Measurements from ENCODE around the gene KRTAP4-7. TPM values are rescaled to one million over a fixed set of nuclear protein-coding genes. Genes with fewer than 3 reads are reported as not detected.
"Not testable (repeated sequence)": the region's sequence is repeated elsewhere in the genome, so short reads cannot be mapped to it uniquely, and the experiment has no call there.

Gene KRTAP4-7
- polyA plus RNA-seq, 2 donors = not detected

DNA sequence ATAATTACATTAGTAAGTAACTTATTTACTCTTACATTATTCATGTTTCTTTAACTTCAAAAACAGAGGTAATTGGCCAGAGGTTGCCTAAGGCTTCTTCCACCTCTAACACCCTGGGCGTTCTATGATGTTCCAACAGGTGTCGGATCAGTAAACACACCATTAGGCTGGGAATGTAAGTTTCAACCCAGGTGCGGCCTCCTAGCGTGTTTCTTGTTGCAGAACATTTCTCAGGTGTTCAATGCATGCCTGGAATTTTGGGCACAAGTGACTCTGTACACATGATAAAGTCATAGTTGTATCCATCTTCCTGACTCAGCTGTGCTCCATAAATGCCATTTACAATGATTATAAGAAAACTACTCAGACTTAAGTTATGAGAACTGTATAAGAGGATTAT, 29.9 kb upstream of the KRTAP4-7 start:
- H3K27ac ChIP-seq (ENCODE audit: low read depth in 2 of 2, low read length in 1 of 2) = no peak overlapping the region
- no peaks in the 10 kb centered on the region for H3K9me3 ChIP-seq (ENCODE audit: control insufficient read depth in 2 of 2, insufficient read depth in 1 of 2, low read depth in 1 of 2, low read length in 1 of 2)
- 78 to 85% methylated on average over 4 of the region's 4 CpGs for WGBS, 2 donors
- no peaks in the 10 kb centered on the region for H3K36me3 ChIP-seq (ENCODE audit: control insufficient read depth in 2 of 2, insufficient read depth in 2 of 2, low read length in 1 of 2)
- no peaks in the 10 kb centered on the region for H3K4me1 ChIP-seq (ENCODE audit: control insufficient read depth in 2 of 2, insufficient read depth in 2 of 2, low read length in 1 of 2)
- no peaks in the 10 kb centered on the region for H3K27me3 ChIP-seq (ENCODE audit: control insufficient read depth in 1 of 2, insufficient read depth in 2 of 2, low read length in 2 of 2)
- H3K4me3 ChIP-seq (ENCODE audit: low read depth in 1 of 2, low read length in 2 of 2) = no peak overlapping the region

DNA sequence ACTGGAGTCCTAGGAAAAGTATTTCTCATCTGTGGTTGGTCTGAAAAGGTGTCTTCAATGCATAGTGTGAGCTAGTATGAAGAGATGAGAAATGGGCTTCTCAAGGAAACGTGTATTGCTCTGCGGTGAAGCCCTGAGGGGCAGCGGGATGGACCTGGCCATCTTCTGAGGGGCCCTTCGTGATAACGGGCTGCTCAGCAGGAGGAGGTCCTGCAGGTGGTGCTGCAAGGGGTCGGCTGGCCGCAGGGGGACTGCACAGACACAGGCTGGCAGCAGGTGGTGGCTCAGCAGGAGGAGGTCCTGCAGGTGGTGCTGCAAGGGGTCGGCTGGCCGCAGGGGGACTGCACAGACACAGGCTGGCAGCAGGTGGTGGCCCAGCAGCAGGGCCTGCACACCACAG, 29.4 kb upstream of the KRTAP4-7 start:
- not testable (repeated sequence) for H3K36me3 ChIP-seq (ENCODE audit: control insufficient read depth in 2 of 2, insufficient read depth in 2 of 2, low read length in 1 of 2); H3K4me3 ChIP-seq (ENCODE audit: low read depth in 1 of 2, low read length in 2 of 2); H3K9me3 ChIP-seq (ENCODE audit: control insufficient read depth in 2 of 2, insufficient read depth in 1 of 2, low read depth in 1 of 2, low read length in 1 of 2); H3K27me3 ChIP-seq (ENCODE audit: control insufficient read depth in 1 of 2, insufficient read depth in 2 of 2, low read length in 2 of 2); H3K4me1 ChIP-seq (ENCODE audit: control insufficient read depth in 2 of 2, insufficient read depth in 2 of 2, low read length in 1 of 2); H3K27ac ChIP-seq (ENCODE audit: low read depth in 2 of 2, low read length in 1 of 2)
- 65 to 82% methylated on average over 7 to 9 of the region's 9 CpGs for WGBS, 2 donors

DNA sequence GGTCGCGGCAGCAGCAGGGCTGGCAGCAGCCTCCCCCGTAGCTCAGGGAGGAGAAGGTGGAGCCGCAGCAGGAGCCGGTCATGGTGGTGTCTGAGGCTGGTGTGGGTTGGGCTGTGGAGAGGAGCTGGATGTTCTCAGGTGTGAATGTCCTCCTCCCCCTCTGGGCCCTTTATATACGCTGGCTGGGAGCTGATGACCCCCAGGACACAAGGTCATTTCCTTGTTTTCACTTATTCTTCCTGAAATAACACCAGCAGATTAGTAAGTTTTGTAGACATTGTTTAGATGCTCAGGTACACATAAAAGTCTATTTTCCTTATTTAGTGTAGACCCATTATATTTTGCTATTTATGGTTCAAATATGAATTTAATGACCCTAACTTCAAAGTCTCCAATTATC, 28.8 kb upstream of the KRTAP4-7 start, which contains the start of gene KRTAP2-2:
KRTAP2-2 (minus strand) TSS at position 101 of the 400 bp plus-strand sequence; CDS start at position 82, 19 bp downstream.
- not testable (repeated sequence) for H3K9me3 ChIP-seq (ENCODE audit: control insufficient read depth in 2 of 2, insufficient read depth in 1 of 2, low read depth in 1 of 2, low read length in 1 of 2); H3K27ac ChIP-seq (ENCODE audit: low read depth in 2 of 2, low read length in 1 of 2); H3K4me3 ChIP-seq (ENCODE audit: low read depth in 1 of 2, low read length in 2 of 2); H3K4me1 ChIP-seq (ENCODE audit: control insufficient read depth in 2 of 2, insufficient read depth in 2 of 2, low read length in 1 of 2); H3K27me3 ChIP-seq (ENCODE audit: control insufficient read depth in 1 of 2, insufficient read depth in 2 of 2, low read length in 2 of 2); H3K36me3 ChIP-seq (ENCODE audit: control insufficient read depth in 2 of 2, insufficient read depth in 2 of 2, low read length in 1 of 2)
- 55 to 71% methylated on average over 1 of the region's 6 CpGs for WGBS, 2 donors

DNA sequence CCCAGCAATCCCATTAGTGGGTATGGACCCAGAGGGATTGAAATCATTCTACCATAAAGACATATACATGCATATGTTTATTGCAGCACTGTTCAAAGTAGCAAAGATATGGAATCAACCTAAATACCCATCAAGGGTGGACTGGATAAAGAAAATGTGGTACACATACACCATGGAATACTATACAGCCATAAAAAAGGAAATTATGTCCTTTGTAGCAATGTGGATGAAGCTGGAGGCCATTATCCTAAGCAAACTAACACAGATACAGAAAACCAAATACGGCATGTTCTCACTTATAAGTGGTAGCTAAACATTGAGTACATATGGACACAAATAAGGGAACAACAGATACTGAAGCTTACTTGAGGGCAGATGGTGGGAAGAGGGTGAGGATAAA, 26.4 kb upstream of the KRTAP4-7 start:
- H3K27me3 ChIP-seq (ENCODE audit: control insufficient read depth in 1 of 2, insufficient read depth in 2 of 2, low read length in 2 of 2) = no peaks in the 10 kb centered on the region
- H3K4me1 ChIP-seq (ENCODE audit: control insufficient read depth in 2 of 2, insufficient read depth in 2 of 2, low read length in 1 of 2) = no peaks in the 10 kb centered on the region
- H3K9me3 ChIP-seq (ENCODE audit: control insufficient read depth in 2 of 2, insufficient read depth in 1 of 2, low read depth in 1 of 2, low read length in 1 of 2) = no peaks in the 10 kb centered on the region
- no peak overlapping the region for H3K4me3 ChIP-seq (ENCODE audit: low read depth in 1 of 2, low read length in 2 of 2)
- H3K27ac ChIP-seq (ENCODE audit: low read depth in 2 of 2, low read length in 1 of 2) = no peak overlapping the region
- no peaks in the 10 kb centered on the region for H3K36me3 ChIP-seq (ENCODE audit: control insufficient read depth in 2 of 2, insufficient read depth in 2 of 2, low read length in 1 of 2)
- WGBS, 2 donors = 97% methylated on average over 1 of the region's 1 CpG

DNA sequence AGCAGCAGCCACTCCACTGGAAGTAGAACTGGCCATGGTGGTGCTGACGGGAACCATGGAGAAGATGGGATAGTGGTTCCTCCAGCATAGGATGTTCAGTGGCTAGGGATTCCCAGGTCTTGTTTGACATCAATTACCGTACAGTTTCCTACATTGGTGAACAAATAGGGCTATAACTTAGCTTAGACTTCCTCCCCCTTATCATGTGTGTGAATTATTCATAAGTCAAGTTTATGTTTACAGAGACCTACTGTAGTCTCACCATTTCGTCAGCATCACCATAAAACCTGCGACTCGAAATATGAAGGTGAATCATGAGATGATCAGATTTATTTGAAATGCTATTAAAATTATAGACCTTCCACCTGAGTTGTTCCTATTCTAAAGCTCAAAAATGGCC, 25.2 kb upstream of the KRTAP4-7 start:
- H3K4me1 ChIP-seq (ENCODE audit: control insufficient read depth in 2 of 2, insufficient read depth in 2 of 2, low read length in 1 of 2) = no peaks in the 10 kb centered on the region
- WGBS, 2 donors = 87 to 93% methylated on average over 5 of the region's 5 CpGs
- H3K9me3 ChIP-seq (ENCODE audit: control insufficient read depth in 2 of 2, insufficient read depth in 1 of 2, low read depth in 1 of 2, low read length in 1 of 2) = no peaks in the 10 kb centered on the region
- no peaks in the 10 kb centered on the region for H3K27me3 ChIP-seq (ENCODE audit: control insufficient read depth in 1 of 2, insufficient read depth in 2 of 2, low read length in 2 of 2)
- no peak overlapping the region for H3K27ac ChIP-seq (ENCODE audit: low read depth in 2 of 2, low read length in 1 of 2)
- H3K36me3 ChIP-seq (ENCODE audit: control insufficient read depth in 2 of 2, insufficient read depth in 2 of 2, low read length in 1 of 2) = no peaks in the 10 kb centered on the region
- no peak overlapping the region for H3K4me3 ChIP-seq (ENCODE audit: low read depth in 1 of 2, low read length in 2 of 2)

DNA sequence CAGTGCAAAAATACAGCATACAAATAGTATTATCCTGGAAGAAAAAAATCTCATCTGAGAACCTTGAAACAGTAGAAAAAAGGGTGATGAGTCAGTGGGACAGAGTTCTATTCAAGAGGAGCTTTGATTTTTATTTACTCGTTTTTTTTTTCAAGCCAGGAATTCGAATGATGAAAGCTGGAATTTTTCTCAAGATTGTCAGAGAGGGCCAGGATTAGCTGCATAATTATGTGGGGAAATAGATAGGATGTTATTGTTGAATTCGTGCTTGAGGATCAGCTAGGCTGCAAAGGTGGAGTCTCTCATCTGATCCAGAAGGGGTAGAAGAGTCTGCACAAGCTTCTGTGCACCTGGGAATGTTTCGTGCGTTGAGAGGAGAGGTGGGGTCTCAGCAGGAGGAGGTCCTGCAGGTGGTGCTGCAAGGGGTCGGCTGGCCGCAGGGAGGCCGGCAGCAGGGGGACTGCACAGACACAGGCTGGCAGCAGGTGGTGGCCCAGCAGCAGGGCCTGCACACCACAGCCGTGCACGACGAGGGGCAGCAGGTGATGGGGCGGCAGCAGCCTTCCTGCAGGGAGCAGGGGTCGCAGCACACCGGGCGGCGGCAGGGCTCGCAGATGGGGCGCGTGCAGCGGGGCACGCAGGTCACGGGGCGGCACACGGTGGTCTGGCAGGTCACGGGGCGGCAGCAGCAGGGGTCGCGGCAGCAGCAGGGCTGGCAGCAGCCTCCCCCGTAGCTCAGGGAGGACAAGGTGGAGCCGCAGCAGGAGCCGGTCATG, 24.5 kb upstream of the KRTAP4-7 start:
- not testable (repeated sequence) for H3K27ac ChIP-seq (ENCODE audit: low read depth in 2 of 2, low read length in 1 of 2); H3K36me3 ChIP-seq (ENCODE audit: control insufficient read depth in 2 of 2, insufficient read depth in 2 of 2, low read length in 1 of 2); H3K27me3 ChIP-seq (ENCODE audit: control insufficient read depth in 1 of 2, insufficient read depth in 2 of 2, low read length in 2 of 2); H3K9me3 ChIP-seq (ENCODE audit: control insufficient read depth in 2 of 2, insufficient read depth in 1 of 2, low read depth in 1 of 2, low read length in 1 of 2); H3K4me3 ChIP-seq (ENCODE audit: low read depth in 1 of 2, low read length in 2 of 2); H3K4me1 ChIP-seq (ENCODE audit: control insufficient read depth in 2 of 2, insufficient read depth in 2 of 2, low read length in 1 of 2)
- 47 to 50% methylated on average over 11 to 13 of the region's 31 CpGs for WGBS, 2 donors

DNA sequence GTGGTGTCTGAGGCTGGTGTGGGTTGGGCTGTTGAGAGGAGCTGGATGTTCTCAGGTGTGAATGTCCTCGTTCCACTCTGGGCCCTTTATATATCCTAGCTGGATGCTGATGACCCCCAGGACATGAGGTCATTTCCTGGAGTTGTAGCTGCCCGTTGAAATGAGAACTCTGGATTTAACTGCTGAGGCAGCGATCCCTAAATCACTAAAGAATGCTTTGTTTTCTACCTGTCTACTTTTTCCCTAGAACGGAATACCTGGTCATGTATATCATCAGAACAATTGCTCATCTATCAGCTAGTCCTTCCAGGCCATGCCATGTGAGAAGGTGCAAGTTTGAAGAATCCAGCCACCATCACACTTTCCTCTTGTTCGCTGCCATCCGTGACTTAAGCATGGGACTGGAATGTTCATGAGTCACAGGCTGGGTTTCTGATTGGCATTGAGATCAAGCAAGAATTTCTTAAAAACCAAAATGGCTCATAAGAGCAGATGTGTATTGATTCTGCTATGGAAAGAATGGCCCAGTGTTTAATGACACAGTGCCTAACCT, 23.8 kb upstream of the KRTAP4-7 start, which contains the start of gene KRTAP2-3:
KRTAP2-3 (minus strand) TSS at position 63 of the 553 bp plus-strand sequence. CDS start 64 bp downstream, outside the sequence.
- WGBS, 2 donors = 62 to 76% methylated on average over 6 of the region's 6 CpGs
- H3K9me3 ChIP-seq (ENCODE audit: control insufficient read depth in 2 of 2, insufficient read depth in 1 of 2, low read depth in 1 of 2, low read length in 1 of 2) = no peaks in the 10 kb centered on the region
- no peaks in the 10 kb centered on the region for H3K36me3 ChIP-seq (ENCODE audit: control insufficient read depth in 2 of 2, insufficient read depth in 2 of 2, low read length in 1 of 2)
- no peak within 1 kb of the TSS for H3K4me3 ChIP-seq (ENCODE audit: low read depth in 1 of 2, low read length in 2 of 2)
- H3K4me1 ChIP-seq (ENCODE audit: control insufficient read depth in 2 of 2, insufficient read depth in 2 of 2, low read length in 1 of 2) = no peaks in the 10 kb centered on the region
- H3K27me3 ChIP-seq (ENCODE audit: control insufficient read depth in 1 of 2, insufficient read depth in 2 of 2, low read length in 2 of 2) = no peaks in the 10 kb centered on the region
- no peak within 1 kb of the TSS for H3K27ac ChIP-seq (ENCODE audit: low read depth in 2 of 2, low read length in 1 of 2)

DNA sequence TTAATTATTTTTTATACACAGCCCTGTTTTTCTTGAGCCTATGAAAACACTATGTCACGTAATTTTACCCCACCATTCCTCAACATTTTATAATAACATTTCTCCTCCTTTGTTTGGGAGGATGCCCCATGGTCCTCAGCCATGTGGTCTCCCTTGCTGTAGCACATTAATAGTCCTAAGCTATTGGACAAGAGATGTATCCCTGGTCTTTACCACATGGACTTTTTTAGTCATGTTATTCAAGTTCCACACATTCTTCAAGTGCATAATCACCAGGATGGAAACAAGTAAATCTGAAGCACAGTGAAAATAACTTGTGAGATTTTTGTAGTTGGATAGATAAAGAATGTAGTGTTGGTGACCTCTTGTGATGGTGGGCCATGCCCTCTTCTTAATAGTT, 22.0 kb upstream of the KRTAP4-7 start:
- no peaks in the 10 kb centered on the region for H3K27me3 ChIP-seq (ENCODE audit: control insufficient read depth in 1 of 2, insufficient read depth in 2 of 2, low read length in 2 of 2)
- H3K36me3 ChIP-seq (ENCODE audit: control insufficient read depth in 2 of 2, insufficient read depth in 2 of 2, low read length in 1 of 2) = no peaks in the 10 kb centered on the region
- H3K4me3 ChIP-seq (ENCODE audit: low read depth in 1 of 2, low read length in 2 of 2) = no peak overlapping the region

DNA sequence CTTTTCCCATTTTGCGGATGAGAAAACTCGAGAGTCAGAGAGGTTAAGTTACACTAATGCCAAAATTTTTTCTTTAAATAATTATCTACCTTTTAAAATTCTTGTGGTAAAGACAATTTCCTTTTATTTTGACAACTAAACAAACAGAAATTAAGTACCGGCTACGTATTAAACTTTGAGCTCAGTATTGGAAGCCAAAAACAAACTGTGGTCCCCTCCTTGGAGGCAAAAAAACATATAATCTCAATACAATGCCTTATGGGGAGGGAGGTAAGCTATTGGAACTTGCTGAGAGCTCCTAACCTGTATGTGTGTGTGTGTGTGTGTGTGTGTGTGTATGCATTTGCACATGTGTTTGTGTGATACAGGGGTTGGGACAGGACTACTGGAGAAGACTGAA, 20.5 kb upstream of the KRTAP4-7 start:
- 75 to 76% methylated on average over 4 of the region's 4 CpGs for WGBS, 2 donors
- no peak overlapping the region for H3K27ac ChIP-seq (ENCODE audit: low read depth in 2 of 2, low read length in 1 of 2)
- no peaks in the 10 kb centered on the region for H3K27me3 ChIP-seq (ENCODE audit: control insufficient read depth in 1 of 2, insufficient read depth in 2 of 2, low read length in 2 of 2)
- no peaks in the 10 kb centered on the region for H3K36me3 ChIP-seq (ENCODE audit: control insufficient read depth in 2 of 2, insufficient read depth in 2 of 2, low read length in 1 of 2)
- H3K4me3 ChIP-seq (ENCODE audit: low read depth in 1 of 2, low read length in 2 of 2) = no peak overlapping the region
- no peaks in the 10 kb centered on the region for H3K4me1 ChIP-seq (ENCODE audit: control insufficient read depth in 2 of 2, insufficient read depth in 2 of 2, low read length in 1 of 2)
- no peaks in the 10 kb centered on the region for H3K9me3 ChIP-seq (ENCODE audit: control insufficient read depth in 2 of 2, insufficient read depth in 1 of 2, low read depth in 1 of 2, low read length in 1 of 2)

More for the DNA sequence above, 22.0 kb upstream of the KRTAP4-7 start:
- H3K9me3 ChIP-seq (ENCODE audit: control insufficient read depth in 2 of 2, insufficient read depth in 1 of 2, low read depth in 1 of 2, low read length in 1 of 2) = no peaks in the 10 kb centered on the region
- WGBS, 2 donors = 63 to 70% methylated on average over 1 of the region's 1 CpG
- H3K4me1 ChIP-seq (ENCODE audit: control insufficient read depth in 2 of 2, insufficient read depth in 2 of 2, low read length in 1 of 2) = no peaks in the 10 kb centered on the region
- no peak overlapping the region for H3K27ac ChIP-seq (ENCODE audit: low read depth in 2 of 2, low read length in 1 of 2)

DNA sequence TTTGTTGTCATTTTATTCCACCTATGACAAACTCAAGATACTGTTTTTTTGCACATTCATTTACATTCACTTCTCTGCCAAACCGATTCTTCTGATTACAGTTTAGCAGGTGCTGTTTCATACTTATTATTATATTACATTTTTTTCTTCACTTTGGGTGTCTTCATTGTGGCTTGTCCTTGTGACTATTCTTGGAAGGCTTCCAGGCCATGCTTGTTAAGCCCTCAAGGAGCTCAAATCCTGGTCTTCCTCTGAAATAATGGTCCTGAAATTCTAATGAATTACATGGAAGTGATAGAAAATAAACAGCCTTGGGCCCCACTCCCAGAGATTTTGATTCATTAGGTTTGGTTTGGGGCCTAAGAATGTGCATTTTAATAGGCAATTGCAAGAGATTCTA, 19.6 kb upstream of the KRTAP4-7 start:
- no peaks in the 10 kb centered on the region for H3K36me3 ChIP-seq (ENCODE audit: control insufficient read depth in 2 of 2, insufficient read depth in 2 of 2, low read length in 1 of 2)
- H3K4me3 ChIP-seq (ENCODE audit: low read depth in 1 of 2, low read length in 2 of 2) = no peak overlapping the region
- WGBS, 2 donors = 76 to 88% methylated on average over 1 of the region's 1 CpG
- H3K27ac ChIP-seq (ENCODE audit: low read depth in 2 of 2, low read length in 1 of 2) = no peak overlapping the region
- no peaks in the 10 kb centered on the region for H3K27me3 ChIP-seq (ENCODE audit: control insufficient read depth in 1 of 2, insufficient read depth in 2 of 2, low read length in 2 of 2)
- H3K9me3 ChIP-seq (ENCODE audit: control insufficient read depth in 2 of 2, insufficient read depth in 1 of 2, low read depth in 1 of 2, low read length in 1 of 2) = no peaks in the 10 kb centered on the region
- H3K4me1 ChIP-seq (ENCODE audit: control insufficient read depth in 2 of 2, insufficient read depth in 2 of 2, low read length in 1 of 2) = no peaks in the 10 kb centered on the region
